ENCODE data around the gene COL6A3.
"Not testable (repeated sequence)": the region's sequence is repeated elsewhere in the genome, so short reads cannot be mapped to it uniquely, and the experiment has no call there.

The COL6A3 gene

DNA sequence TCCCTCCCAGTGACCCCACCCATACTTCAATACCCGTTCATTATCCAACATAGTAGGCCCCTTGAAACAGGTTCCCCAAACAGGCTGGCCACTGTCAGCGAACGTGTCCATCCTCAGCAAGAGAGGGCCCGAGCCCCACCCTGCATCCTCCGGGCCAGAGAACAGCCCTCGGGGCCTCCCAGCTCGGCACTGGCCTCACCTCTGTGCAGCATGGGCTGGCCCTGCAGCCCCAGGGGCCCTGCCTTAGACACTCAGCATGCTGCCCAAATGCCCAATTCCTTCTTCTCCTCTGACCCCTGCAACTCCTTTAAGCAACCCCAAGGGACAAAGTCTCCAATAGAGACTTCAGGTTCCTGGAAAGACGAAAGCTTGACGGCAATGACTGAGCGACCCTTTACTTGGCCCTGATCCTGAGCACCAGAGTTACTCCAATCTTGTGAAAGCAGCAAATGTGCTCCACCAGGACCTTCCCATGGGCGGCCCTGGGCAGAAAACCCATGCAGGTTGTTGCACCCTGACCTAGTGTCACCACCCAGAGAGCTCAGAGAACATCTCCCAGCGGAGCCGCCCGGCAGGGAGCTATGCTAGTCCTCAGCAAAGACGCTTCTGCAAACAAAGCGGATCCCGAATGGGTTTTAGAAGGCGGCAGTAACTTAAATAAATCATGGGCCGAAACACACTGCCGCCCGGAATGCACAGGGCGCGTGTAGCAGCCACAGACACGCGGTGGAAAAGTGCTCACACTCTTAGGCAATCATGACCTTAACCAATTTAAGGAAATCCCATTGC lies 782 bp downstream of the COL6A3 start:
- no peak for DNase-seq

DNA sequence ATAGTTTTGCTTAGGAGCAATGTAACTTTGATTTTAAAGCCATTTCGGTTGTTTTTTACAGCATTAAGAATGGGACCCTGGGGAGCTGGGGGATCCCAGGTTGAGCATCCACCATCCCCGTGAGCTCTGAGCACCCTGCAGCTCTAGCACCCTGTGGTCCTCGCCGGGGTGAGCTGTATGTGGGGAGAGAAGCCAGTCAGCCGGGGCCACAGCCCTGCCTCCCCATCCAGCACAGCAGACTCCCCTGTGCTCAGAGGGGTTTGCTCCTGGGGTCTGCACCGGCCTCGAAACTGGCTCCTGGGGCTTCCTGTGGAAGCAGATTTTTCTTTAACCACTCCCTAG lies 1.3 kb downstream of the COL6A3 start:
- no peak for DNase-seq

DNA sequence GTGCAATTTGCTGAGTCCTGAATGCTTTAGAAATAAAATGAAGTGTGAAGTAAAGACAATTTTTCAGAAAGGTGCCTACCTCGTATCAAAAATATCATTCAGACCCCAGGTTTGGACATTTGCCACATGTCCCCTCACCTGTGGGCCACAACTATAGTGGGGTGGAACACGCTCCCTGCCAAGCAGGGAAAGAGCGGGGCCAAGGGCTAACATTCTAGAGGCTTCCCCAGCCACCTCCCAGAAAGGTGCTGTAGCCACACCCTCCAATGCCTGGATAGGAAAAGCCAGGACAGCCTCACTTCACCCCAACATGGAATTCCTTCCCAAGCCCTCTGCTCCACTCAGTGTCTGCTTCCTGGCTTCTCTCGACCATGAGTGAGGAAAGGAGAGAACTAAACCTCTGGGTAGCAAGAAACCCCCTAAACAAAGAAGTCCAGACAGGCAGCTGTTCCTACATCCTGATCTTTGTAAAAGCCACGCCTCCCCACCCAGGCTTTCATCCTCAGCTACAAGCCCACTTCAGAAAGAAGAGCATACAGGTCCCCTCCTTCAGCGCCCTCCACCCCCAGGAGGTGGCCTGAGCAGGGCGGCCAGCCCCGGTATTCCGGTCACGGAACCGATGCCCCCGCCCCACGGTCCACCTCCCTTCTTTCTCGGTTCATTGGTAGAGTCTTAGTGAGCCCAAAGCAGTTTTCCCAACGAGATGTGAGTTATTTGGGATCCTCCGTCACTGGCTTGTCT lies 2.1 kb downstream of the COL6A3 start:
- DNase-seq: no peak

DNA sequence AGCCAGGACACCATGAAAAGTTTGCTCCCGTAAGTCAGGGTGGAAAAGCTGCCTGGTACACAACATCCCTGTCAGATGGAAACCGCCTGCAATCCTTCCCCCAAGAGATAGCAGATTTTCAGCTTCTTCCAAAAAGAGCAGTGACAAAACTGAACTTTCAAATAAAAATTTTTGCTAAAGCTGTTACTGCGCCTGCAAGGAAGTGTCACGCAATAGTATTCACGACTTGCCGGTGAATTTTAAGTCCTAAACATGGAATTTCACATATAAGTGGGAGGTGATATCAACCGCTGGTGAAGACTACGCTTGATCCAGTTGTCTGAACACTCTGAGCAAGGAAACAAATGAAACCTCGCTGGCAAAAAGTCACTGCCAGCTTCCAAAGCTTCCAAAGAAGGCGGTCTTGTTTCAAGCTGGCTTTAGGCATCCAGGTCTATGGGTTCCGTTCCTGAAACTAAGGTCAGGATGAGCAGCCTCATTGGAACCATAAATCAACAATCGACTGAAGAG lies 2.8 kb downstream of the COL6A3 start:
- DNase-seq: no peak

DNA sequence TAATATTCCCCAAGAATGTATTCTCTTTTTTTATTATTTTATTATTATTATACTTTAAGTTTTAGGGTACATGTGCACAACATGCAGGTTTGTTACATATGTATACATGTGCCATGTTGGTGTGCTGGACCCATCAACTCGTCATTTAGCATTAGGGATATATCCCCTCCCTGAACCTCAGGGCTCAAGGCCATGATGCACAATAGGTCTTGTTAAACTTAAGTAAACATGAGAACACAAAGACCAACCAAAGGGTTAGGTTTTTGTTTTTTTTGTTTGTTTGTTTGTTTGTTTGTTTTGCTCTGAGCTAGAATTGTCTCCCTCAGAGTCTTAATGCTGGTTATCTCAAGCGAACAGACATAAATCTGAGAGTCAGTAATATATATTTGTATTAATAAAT lies 4.7 kb downstream of the COL6A3 start:
- not testable (repeated sequence) for DNase-seq

DNA sequence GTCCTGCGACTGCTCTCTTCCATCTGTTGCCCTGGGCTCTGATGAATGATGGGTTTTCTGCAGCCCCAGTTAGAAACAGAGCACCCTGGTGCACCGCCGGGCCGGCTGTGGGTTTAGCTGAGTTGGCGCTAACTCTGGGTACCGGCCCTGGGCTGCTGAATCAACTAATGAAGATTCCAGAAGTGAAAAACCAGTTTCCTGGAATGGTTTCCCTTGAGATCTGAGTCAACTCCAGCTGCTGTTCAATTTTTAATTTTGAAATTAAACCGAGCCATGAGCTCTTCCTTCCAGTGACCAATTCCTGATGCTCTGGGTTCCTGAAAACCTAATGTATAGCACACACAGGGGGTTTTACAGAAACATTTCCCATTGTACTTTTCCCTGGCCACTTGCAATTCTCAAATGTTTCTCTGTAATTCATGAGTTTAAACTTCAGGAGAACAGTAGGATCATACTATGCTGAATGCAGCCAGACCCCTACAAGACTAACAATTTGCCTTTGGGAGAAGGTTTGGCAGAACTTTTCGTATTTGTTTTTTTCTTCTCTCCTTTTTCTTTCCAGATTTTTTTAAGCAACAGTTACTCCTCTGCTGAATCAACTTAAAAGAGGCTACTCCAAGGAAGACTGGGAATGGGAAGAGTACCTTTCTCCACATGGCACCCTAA lies 5.5 kb downstream of the COL6A3 start:
- DNase-seq: no peak

DNA sequence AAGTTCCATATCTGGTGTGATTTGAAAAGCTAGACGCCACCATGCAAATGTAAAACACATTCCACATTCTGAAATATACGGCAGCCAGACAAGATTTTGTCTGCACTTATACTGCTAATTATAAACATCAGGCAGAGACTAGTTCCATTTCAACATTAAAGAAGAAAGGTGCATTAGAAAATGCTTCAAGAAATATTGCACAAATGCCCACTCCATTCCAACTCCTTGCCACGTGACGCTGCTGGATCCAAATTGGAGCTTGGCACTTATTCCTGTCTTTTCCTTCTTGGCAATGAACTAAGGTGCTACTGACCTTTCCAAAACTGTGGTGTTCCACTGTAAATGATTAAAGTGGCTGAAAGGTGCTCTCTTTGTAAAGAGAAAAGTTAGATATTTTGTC lies 6.3 kb downstream of the COL6A3 start:
- DNase-seq: no peak

DNA sequence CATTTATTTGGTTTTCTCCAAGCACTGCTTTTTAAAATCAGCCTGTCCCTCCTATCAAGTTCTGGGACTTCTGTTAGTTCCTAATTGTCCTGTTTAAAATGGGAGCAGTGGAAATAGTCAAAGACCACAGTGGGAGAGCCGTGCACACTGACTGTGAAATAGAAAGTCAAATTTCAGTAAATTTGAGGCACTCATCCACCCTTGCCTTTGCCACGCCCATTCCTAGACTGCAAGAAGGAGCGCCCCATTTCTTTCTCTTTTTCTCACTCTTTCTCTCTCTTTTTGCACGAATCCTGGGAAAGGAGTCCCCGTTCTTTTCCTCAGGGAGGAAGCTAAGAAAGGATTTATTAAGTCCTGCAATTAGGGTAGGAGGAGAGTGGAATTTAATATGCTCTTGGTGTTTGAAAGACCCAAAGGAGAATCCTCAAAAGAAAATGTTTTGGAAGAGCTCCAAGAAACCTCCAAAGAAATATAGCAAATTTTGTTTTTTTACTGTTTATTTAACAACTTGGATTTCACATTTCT lies 7.5 kb downstream of the COL6A3 start:
- no peak for DNase-seq

DNA sequence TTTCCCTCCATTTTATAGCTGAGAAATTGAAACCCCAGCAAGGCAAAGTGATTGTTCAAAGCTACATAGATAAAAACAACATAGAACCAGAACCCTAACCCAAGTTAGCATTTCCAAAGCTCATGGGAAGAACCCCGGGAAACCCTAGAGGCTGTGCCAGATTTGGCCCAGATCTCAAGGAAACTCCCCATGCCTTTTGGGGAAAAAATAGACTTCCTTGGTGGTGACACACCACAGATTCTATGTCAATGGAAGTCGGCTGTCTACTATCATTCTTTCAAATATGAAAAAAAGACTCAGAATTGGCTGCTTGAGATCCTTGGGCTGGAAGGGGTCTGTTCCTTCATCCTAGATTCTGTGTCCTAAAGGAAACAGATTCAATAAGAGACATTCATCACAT lies 8.4 kb downstream of the COL6A3 start:
- DNase-seq: no peak

DNA sequence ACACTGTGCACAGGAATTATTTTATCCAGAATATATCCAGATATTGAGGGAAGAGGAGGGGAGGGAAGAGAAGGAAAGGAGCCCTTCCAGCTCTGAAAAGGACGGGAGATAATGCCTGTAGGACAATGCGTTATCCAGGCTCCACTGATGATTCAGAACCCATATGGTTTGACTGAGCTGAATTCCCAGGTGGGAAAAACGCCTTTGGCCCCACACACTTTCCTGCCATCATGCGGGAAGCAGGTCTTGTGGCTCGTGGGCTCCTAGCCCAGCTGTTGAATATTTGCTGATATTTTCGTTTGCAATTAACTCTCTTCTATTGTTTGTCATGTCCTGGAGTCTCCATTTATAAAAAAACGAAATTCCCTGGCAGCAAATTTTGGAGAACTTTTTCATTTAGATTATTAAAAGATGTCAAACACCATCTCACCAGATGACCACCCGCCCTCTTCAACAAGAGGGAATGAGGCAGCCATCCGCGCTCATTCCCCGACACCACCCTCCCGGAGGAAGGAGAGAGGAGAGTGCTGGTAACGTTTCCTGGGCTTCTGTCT lies 8.9 kb downstream of the COL6A3 start:
- DNase-seq: no peak

DNA sequence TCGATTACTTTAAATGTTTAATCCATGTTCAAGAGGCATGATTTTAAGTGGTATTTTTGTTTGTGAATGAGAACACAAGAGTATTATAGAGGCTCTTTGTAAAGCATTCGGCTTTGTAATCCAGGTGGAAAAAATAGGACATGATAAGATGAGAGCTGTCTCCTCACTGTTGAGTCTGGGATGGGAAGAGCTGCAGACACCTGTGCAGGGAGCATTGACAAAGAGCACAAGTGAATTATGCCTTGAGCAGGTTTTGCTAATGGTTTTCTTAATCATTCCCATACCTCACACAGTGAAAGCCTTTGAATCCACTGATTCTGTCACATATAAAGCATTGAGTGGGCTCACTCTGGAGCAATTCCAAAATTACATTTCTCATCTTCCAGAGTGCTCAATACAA lies 9.6 kb downstream of the COL6A3 start:
- DNase-seq: no peak

DNA sequence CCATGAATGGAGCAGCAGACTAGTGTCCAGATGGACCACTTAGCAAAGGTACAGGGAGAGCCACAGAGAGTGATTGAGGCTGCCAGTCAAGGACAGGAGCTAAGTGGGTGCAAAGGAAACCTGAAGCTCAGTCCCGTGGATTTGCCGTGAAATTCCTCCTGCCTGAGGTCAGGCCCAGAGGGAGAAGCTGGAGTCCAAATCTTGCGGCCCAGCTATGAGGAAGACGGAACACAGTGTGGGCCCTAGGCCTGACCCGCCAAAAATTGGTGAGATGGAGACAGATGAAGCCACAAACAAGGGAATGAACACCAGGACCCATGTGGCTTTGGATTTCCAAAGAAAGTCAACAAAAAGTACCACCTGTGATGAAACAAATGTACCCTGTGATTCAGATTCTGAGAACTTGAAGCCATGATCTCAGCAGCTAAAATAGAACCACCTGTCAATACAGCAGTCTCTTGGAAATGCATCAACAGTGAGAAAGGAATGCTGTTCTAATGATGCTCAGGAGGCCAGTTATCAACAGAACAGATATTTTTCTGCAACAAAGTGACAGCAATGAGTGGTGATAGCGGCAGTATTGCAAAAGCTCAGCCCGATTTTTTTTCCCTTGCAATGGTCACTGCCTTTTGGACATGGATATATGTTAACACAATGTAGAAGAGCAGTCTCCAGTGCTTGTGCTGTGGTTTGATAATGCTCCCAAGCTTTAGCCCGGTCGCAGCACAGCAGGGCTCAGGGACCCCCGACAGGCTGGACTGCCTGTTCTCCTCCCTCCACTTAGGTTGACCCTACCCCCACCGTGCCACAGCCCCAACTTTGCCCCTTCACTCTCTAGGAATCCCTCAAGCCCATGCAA lies 10.7 kb downstream of the COL6A3 start:
- DNase-seq: no peak

DNA sequence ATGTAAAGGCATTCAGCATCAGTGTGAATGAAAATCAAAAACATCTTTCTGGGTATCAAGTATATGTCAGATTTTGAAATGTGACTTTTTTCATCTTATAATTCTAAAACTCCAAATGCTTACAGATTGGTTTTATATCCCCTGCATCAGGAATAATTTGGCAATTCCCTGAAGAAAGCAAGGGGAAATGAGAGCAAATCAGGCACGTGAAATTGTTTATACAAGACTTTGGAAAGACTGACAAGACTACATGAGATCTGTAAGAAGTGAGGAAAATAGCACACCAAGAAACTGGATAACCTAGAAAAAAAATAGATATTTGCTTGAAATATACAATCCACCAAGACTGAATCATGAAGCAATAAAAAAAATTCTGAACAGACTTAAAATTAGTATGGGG lies 13.8 kb downstream of the COL6A3 start:
- DNase-seq: no peak

DNA sequence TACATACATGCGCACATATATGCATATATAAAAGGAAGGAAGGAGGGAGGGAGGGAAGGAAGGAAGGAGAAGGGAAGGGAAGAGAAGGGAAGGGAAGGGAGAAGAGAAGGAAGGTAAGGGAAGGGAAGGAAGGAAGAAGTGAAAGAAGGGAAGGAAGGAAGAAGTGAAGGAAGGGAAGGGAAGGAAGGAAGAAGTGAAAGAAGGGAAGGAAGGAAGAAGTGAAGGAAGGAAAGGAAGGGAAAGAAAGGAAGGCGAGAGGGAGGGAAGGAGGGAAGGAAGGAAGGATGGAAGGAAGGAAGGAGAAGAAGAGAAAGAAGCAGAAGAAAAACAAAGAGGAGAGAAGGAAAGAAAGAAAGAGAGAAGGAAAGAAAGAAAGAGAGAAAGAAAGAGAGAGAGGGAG lies 16.9 kb downstream of the COL6A3 start:
- no peak for DNase-seq

DNA sequence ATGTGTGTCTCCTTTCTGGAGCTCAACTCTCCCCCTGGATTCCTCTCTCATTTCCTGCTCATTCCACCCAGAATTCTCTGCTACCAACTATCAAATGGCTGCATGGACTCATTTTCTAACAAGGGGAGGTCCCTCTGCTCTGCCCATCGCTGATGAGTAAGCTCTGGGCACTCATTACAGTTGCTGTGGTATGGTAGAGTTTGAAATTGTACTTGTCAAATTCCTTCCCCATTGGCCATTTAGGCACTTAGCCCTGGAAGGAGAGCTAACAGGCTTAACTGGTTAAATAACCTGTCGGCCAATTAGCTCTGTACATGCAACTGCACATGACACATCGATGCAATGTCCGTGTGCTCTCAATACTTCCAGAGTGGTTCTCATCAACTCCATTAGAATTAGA lies 20.4 kb downstream of the COL6A3 start:
- no peak for DNase-seq

DNA sequence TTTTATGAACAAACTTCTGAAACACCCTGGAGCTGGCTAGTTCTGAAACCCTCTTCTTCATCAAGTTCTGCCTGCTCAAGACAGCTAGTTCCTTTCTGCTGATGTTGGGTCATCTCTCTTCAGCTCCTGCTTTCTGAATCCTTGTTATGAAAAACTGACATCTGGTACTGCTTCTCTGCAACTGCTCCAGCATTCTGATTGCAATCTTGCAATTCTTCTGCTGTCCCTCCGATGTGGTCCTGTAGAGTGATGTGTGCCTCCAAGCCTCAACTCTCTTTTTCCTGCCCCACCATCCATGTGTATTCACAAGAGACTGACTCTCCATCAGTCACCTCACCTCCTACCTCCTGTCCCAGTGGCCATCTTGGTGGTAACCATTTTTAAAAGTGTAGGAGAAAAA lies 21.8 kb downstream of the COL6A3 start:
- DNase-seq: no peak

DNA sequence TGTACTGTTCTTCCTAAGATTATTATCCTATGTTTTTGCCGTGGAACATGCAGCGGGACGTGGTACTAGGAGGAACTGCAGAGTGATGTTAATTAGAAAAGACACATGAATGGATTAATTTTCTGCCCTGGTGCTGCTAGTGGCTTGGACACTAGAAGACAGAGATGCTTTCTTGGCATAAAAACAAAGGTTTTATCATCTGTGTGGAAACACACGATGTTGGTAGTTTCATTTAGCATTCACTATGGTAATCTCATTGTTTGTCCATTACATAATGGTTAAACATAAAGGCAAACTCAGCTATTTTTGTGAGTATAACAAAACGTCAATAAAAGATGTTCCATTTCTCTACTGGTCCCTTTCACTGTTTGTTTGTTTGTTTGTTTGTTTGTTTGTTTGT lies 22.8 kb downstream of the COL6A3 start:
- DNase-seq: no peak

DNA sequence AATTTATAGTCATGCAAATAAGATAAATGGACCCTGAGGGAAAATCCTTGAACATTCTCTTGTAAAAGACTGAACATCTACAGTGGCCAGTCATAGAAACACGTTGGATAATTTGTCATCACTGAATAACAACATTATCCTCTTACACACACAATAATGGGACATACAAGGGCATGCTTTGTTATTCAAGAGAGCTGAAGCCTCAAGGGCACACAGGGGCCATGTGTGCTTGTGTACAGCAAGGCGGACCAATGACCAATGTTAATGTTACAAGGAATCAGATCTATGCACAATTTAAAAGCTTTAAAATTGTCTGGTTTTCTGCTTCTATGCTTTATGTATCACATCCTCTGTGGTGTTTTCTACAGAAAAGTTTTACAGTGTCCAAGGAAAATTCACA lies 23.7 kb downstream of the COL6A3 start:
- DNase-seq: no peak

DNA sequence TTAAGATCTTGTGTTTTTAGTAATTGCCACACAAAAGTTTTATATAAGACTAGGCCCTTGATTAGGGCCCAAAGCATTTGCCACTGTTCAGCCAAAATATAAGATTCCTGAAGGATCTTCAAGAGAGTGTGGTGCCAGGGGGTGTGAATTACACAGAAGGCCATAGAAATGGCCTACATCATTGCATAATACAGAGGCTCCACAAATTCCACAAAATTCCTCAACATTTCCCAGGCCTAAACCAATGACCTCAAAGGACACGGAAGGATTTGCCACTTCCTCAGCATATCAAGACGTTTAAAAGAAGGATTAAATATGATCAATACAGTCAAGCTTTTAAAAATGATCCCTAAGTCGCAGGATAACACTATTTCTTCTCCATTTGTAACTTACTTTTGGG lies 24.1 kb downstream of the COL6A3 start:
- no peak for DNase-seq

DNA sequence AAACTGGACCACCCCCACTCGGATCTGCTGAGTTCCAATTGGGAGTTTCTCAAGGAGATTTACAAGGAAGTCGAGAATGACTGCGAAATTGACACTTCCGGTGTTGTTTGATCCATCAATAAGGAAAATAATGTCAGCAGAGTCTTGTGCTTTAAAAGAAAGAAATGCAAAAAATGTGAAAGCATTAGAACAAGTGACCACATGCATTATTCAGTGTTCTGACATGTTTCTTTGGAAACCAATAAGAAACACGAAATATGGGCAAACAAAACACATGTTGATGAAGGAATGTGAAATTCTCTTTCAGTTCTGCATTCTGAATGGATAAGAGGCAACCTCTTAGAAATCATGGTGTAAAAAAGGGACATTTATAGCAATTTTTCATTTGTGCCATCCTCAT lies 25.9 kb downstream of the COL6A3 start:
- DNase-seq: no peak

DNA sequence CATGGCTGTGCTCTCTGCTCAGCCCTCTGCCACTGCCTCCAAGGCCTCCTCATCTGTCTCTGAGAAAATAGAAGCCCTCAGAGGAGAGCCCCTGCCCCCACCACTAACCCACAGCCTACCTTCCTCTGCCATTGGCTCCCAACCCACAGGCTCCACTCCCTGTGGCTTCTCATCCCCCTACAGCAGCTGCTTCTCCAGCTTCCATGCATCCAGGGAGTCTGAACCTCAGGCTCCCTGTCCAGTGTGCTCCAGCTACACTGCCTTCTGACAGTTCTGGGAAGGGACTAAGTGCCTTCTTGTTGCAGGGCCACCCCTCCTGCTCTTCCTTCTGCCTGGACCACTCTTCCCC lies 29.3 kb downstream of the COL6A3 start:
- no peak for DNase-seq

DNA sequence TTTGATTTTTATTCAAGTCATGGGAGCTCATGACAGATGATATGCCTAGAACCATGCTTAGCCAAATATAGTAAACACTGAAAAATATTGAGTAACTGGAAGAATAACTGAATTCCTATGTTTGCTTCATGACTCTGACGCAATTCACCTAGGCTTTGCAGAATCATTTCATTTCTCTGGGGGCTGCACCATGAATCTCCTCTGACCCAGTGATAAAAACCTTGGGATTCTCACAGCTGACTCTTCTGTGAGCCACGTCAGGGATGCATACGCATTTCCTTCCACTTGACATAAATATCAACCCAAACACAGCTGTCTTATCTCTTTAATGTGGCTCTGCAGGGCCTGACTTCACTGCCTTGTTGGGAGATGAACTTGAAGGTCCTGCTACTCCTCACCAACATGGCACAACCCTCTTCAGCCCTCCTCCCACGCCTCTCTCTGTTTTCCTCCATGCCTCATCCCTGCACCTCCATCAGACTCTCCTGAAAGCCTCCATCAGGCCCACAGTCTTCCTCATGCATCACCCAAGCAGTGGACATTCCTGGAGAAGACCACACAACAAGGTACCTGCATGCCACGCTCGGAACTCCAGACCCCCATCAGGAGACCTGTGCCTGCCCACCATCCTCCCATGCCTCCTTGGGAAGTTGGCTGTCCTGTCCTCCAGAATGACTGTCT lies 29.8 kb downstream of the COL6A3 start:
- no peak for DNase-seq
